ENCODE data around the gene GNB3. TPM values are rescaled to one million over a fixed set of nuclear protein-coding genes. Genes with fewer than 3 reads are reported as not detected.

Gene GNB3
- total RNA-seq, 1 experiment from 2014 or later = 20.7 TPM

DNA sequence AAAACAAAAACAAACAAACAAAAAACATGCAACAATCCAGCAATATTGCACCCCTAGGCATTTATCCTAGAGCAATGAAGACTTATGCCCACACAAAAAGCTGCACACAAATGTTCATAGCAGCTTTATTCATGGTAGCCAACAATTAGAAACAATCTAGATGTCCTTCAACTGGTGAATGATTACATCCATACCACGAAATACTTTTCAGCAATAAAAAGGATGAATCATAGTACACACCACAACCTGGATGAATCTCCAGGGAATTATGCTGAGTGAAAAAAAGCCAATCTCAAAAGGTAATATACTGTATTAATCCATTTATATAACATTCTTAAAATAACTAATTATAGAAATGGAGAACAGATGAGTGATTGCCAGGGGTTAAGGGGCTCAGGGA, 33.6 kb upstream of the GNB3 start:
- no peak for TF ChIP-seq EZH2 (IDR thresholded peaks at IDR 0.05; ENCODE audit: borderline replicate concordance, low read depth, low read length, poor library complexity, severe bottlenecking)
- TF ChIP-seq, protein P1, sequence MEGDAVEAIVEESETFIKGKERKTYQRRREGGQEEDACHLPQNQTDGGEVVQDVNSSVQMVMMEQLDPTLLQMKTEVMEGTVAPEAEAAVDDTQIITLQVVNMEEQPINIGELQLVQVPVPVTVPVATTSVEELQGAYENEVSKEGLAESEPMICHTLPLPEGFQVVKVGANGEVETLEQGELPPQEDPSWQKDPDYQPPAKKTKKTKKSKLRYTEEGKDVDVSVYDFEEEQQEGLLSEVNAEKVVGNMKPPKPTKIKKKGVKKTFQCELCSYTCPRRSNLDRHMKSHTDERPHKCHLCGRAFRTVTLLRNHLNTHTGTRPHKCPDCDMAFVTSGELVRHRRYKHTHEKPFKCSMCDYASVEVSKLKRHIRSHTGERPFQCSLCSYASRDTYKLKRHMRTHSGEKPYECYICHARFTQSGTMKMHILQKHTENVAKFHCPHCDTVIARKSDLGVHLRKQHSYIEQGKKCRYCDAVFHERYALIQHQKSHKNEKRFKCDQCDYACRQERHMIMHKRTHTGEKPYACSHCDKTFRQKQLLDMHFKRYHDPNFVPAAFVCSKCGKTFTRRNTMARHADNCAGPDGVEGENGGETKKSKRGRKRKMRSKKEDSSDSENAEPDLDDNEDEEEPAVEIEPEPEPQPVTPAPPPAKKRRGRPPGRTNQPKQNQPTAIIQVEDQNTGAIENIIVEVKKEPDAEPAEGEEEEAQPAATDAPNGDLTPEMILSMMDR (conservative IDR thresholded peaks at IDR 0.05; ENCODE audit: low read depth, low read length) = no peak
- H3K4me3 ChIP-seq (ENCODE audit: low read depth, low read length, poor library complexity, severe bottlenecking) = no peak overlapping the region
- H3K27me3 ChIP-seq (replicated peaks; ENCODE audit: insufficient read depth, low read depth, low read length, poor library complexity) = no peaks in the 10 kb centered on the region
- H3K36me3 ChIP-seq (ENCODE audit: insufficient read depth, low read length, poor library complexity, severe bottlenecking) = no peaks in the 10 kb centered on the region
- ChIA-PET POLR2A (ENCODE audit: low non-redundant PET) (no interaction called here), CTCF (interaction anchor here (0.7 kb wide), 1 partner anchor 437 kb away, joined by 5 read pairs; no protein-coding TSS in a partner anchor)
- H3K4me1 ChIP-seq (ENCODE audit: insufficient read depth, low read length, poor library complexity, severe bottlenecking) = no peaks in the 10 kb centered on the region
- intact Hi-C loops (cut with micrococcal nuclease; ENCODE audit: unreplicated experiment) = no loop called here
- DNase-seq (ENCODE audit: low spot score) = no peak
- no peaks in the 10 kb centered on the region for H3K9me3 ChIP-seq (ENCODE audit: low read depth, low read length, poor library complexity, severe bottlenecking)
- H3K27ac ChIP-seq (ENCODE audit: low read depth, low read length, poor library complexity, severe bottlenecking) = no peak overlapping the region
- no TSS peak for BruUV-seq (replicated peaks)

DNA sequence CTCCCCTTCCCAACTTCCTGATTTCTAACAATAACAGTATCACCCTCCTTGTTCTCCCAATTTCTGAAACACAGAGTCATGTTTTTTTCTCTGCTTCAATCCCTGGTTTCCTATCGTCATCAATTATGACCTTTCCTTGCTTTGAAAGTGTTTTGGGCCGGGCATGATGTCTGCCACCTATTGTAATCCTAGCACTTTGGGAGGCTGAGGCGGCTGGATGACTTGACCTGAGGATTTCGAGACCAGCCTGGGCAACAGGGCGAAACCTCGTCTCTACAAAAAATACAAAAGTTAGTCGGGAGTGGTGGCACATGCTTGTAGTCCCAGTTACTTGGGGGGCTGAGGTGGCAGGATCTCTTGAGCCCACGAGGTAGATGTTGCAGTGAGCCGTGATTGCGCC, 31.7 kb upstream of the GNB3 start:
- H3K4me1 ChIP-seq (ENCODE audit: insufficient read depth, low read length, poor library complexity, severe bottlenecking) = no peaks in the 10 kb centered on the region
- intact Hi-C loops (cut with micrococcal nuclease; ENCODE audit: unreplicated experiment) = no loop called here
- H3K9me3 ChIP-seq (ENCODE audit: low read depth, low read length, poor library complexity, severe bottlenecking) = no peaks in the 10 kb centered on the region
- DNase-seq (ENCODE audit: low spot score) = no peak
- TF ChIP-seq, protein P1 (conservative IDR thresholded peaks at IDR 0.05; ENCODE audit: low read depth, low read length) = no peak
- no peak for TF ChIP-seq EZH2 (IDR thresholded peaks at IDR 0.05; ENCODE audit: borderline replicate concordance, low read depth, low read length, poor library complexity, severe bottlenecking)
- BruUV-seq (replicated peaks) = no TSS peak
- ChIA-PET POLR2A (ENCODE audit: low non-redundant PET) (no interaction called here), CTCF (no interaction called here)
- no peaks in the 10 kb centered on the region for H3K36me3 ChIP-seq (ENCODE audit: insufficient read depth, low read length, poor library complexity, severe bottlenecking)
- H3K4me3 ChIP-seq (ENCODE audit: low read depth, low read length, poor library complexity, severe bottlenecking) = no peak overlapping the region
- no peaks in the 10 kb centered on the region for H3K27me3 ChIP-seq (replicated peaks; ENCODE audit: insufficient read depth, low read depth, low read length, poor library complexity)
- H3K27ac ChIP-seq (ENCODE audit: low read depth, low read length, poor library complexity, severe bottlenecking) = no peak overlapping the region

DNA sequence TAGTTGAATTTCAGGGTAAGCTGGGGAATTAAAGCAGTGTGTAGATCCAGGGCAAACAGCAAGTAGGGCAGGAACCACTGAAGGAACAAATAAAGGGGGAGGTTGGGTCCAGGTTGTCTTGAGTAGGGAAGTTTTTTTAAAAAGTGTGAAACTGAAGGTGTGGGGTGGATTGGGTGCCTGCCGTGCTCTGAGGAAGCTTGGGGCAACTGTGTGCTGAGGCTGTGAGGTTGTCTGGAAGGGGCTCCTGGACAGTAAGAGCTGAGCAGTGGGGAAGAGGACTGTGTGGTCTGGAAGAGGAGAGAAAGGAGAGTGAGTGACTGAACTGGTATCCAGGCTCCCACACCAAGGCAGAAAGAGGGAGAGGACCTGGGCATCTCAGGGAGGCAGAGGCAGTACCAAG, 30.0 kb upstream of the GNB3 start:
- Histone ChIP-seq H3K27ac (ENCODE audit: low read depth, low read length, poor library complexity, severe bottlenecking) (no peak overlapping the region), H3K9me3 (ENCODE audit: low read depth, low read length, poor library complexity, severe bottlenecking) (no peaks in the 10 kb centered on the region), H3K4me3 (ENCODE audit: low read depth, low read length, poor library complexity, severe bottlenecking) (no peak overlapping the region), H3K36me3 (ENCODE audit: insufficient read depth, low read length, poor library complexity, severe bottlenecking) (no peaks in the 10 kb centered on the region), H3K4me1 (ENCODE audit: insufficient read depth, low read length, poor library complexity, severe bottlenecking) (no peaks in the 10 kb centered on the region), H3K27me3 (replicated peaks; ENCODE audit: insufficient read depth, low read depth, low read length, poor library complexity) (no peaks in the 10 kb centered on the region)
- ChIA-PET POLR2A (ENCODE audit: low non-redundant PET) (no interaction called here), CTCF (interaction anchor here (0.7 kb wide), 1 partner anchor 177 kb away, joined by 10 read pairs; no protein-coding TSS in a partner anchor)
- intact Hi-C loops (cut with micrococcal nuclease; ENCODE audit: unreplicated experiment) = no loop called here
- BruUV-seq (replicated peaks) = no TSS peak
- DNase-seq (ENCODE audit: low spot score) = no peak
- TF ChIP-seq, protein P1 (conservative IDR thresholded peaks at IDR 0.05; ENCODE audit: low read depth, low read length) = no peak
- TF ChIP-seq EZH2 (IDR thresholded peaks at IDR 0.05; ENCODE audit: borderline replicate concordance, low read depth, low read length, poor library complexity, severe bottlenecking) = no peak

Measured in A673 (cell line).